Pancreas (tissue), 10 donors: Measurements from ENCODE around the gene MECR. TPM values are rescaled to one million over a fixed set of nuclear protein-coding genes. Genes with fewer than 3 reads are reported as not detected.

Experiments used
- ATAC-seq, 4 donors: fragments of 200-7000 bp; cut with Tn5 transposase; one replicate each; pipeline versions ENCODE4 v1.8.0 to v1.9.1; 2020; ENCODE audit warnings: mild to moderate bottlenecking in 4 of 4, moderate library complexity in 4 of 4
- DNase-seq, 6 donors: peaks; one replicate each; pipeline ENCODE4 v3.0.0-alpha.2; 2020
- FAIRE-seq: peaks from 2 replicates; lab custom pipeline; 2012; peaks lifted over from hg19 to GRCh38; lab: Jason Lieb, UNC
- H3K27ac ChIP-seq, 4 donors: fragments of 200-600 bp; sonication (generic); 1 replicate in 3 of 4; 2 replicates in 1 of 4; pipeline versions ENCODE4 v1.5.0 to v1.8.0; 2020
- H3K27me3 ChIP-seq, 4 donors: fragments of 200-600 bp; one replicate each; pipeline ENCODE4 v1.8.0; 2021
- H3K36me3 ChIP-seq, 3 donors: fragments of 200-600 bp; sonication (generic) in 1 of 3; one replicate each; pipeline versions ENCODE4 v1.5.0 to v1.8.0; 2020 to 2021
- H3K4me1 ChIP-seq, 3 donors: fragments of 200-600 bp; one replicate each; pipeline ENCODE4 v1.8.0; 2021
- H3K4me3 ChIP-seq, 4 donors: fragments of 200-600 bp; sonication (generic) in 2 of 4; one replicate each; pipeline versions ENCODE4 v1.5.0 to v1.8.0; 2020 to 2021
- H3K9me3 ChIP-seq, 4 donors: fragments of 200-600 bp; one replicate each; pipeline ENCODE4 v1.8.0; 2021
- WGBS, 2 donors: extraction: QIAGEN DNeasy Blood & Tissue Kit; methylation state at CpG; one replicate each; pipeline ENCODE4 v1.1.7; 2013; 5-methylcytosine and 5-hydroxymethylcytosine counted together
- intact Hi-C, 3 donors: fragments of 100-400 bp; cut with DNase I; formaldehyde crosslinking; loops; one replicate each; pipeline versions ENCODE4 v1.11.1 to v1.14.2; 2022
- polyA plus RNA-seq, 2 donors: library from polyadenylated mRNA; stranded (reverse); fragments of 200-250 nt; gene quantifications; one replicate each; pipeline ENCODE4 v1.2.3, GENCODE V29; 2013
- total RNA-seq, 6 donors: library from RNA; stranded (reverse); fragmentation: NEBNext Ultra II Directional in 4 of 6; extraction: Animal tissue kit (Norgen Biotek cat#: 25700) in 4 of 6; gene quantifications; one replicate each; pipeline versions ENCODE4 v1.2.1 to v1.2.4, GENCODE V29; 2021 to 2023
- TF ChIP-seq, protein P1 (sequence below), 4 donors: fragments of 200-600 bp; sonication (generic) in 3 of 4; IDR thresholded peaks; one replicate each; pipeline versions ENCODE4 v1.5.0 to v1.8.0; 2021; ENCODE audit warnings: antibody characterized with exemption in 4 of 4
- donor health status: healthy with polysubstance abuse.
- donor health status: DM: no; HTN: no; CAD: no; lungs with moderate emphysema.
- donor health status: DM: no; HTN: no; CAD: no.
- donor health status: control.
- donor health status: control.
- donor health status: Bipolar disorder and iron deficiency.
- donor health status: DM: yes; HTN: yes; CAD: no.
- donor health status: DM: no; HTN: no; CAD: no.
- donor health status: DM: no; HTN: no; CAD: no.
- donor health status: DM: yes; HTN: yes; CAD: no.

MECR gene
- total and polyA plus RNA-seq, 8 donors: 9.0 to 19.6 (median 10.5) TPM

DNA sequence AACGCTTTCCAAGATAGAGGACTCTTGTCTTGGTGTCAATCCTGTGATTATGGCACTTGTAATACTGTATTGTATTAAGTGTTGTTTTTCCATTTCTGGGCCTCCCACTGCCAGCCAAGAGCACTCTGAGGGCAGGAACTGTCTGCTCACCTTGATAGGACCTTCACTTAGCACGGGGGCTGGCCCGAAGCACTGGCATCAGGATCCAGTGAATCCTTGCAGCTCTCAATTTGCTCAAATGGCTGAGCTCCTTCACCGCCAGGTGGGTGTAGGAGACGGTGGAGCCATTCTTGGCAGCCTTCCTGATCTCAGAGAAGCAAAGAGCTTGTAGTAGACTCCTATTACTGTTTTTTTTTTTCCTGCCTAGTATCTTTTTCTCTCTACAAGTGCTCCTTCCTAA lies 17.7 kb downstream of the MECR start:
- H3K27ac ChIP-seq: no peak overlapping the region
- ATAC-seq (no peak), FAIRE-seq (no peak), DNase-seq (no peak)
- H3K9me3 ChIP-seq: no peaks in the 10 kb centered on the region
- no peaks in the 10 kb centered on the region for H3K4me1 ChIP-seq
- no peaks in the 10 kb centered on the region for H3K27me3 ChIP-seq
- no peak overlapping the region for H3K4me3 ChIP-seq
- intact Hi-C loops: no loop called here
- H3K36me3 ChIP-seq: peaks cover 0 to 25% (median 0%) of the 10 kb centered on the region in 3 donors
- WGBS, 2 donors: 94 to 97% methylated on average over 5 of the region's 5 CpGs
- TF ChIP-seq, protein P1, sequence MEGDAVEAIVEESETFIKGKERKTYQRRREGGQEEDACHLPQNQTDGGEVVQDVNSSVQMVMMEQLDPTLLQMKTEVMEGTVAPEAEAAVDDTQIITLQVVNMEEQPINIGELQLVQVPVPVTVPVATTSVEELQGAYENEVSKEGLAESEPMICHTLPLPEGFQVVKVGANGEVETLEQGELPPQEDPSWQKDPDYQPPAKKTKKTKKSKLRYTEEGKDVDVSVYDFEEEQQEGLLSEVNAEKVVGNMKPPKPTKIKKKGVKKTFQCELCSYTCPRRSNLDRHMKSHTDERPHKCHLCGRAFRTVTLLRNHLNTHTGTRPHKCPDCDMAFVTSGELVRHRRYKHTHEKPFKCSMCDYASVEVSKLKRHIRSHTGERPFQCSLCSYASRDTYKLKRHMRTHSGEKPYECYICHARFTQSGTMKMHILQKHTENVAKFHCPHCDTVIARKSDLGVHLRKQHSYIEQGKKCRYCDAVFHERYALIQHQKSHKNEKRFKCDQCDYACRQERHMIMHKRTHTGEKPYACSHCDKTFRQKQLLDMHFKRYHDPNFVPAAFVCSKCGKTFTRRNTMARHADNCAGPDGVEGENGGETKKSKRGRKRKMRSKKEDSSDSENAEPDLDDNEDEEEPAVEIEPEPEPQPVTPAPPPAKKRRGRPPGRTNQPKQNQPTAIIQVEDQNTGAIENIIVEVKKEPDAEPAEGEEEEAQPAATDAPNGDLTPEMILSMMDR (IDR thresholded peaks at IDR 0.05): no peak

DNA sequence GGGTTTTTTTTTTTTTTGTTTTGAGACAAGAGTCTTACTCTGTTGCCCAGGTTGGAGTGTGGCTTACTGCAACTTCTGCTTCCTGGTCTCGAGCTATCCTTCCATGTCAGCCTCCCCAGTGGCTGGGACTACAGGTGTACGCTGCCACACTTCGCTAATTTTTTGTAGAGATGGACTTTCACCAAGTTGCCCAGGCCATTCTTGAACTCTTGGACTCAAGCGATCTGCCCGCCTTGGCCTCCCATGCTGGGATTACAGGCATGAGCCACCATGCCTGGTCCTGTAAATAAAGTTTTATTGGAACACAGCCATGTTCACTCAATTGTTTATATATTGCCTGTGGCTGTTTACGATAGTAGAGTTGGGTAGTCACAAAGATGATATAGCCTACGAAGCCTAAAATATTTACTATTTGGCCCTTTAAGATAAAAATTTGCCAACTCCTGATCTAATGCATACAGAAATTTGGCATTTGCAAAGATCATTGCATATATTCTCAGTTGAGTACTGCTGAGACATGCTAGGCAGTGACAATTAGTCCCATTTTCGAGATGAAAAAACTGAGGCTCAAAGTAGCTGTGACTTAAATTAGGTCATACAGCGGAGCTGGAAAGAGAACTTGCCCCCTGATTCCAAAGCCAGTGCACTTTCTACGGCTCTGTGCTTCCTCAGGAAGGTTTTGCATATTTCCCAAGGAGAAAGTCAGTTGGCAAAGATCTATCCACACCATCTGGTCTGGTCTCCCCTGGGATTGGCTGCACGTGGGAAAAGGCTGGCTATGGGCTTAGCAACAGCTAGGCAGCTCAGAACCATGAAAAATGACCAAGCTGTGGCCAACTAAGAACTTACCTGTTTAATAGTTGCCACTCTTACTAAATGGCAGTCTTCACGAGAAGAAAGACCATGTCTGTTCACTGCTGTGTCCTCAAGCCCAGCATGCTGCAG lies 19.4 kb downstream of the MECR start:
- FAIRE-seq (no peak), DNase-seq (no peak), ATAC-seq (no peak)
- no peaks in the 10 kb centered on the region for H3K27me3 ChIP-seq
- peaks cover 0 to 25% (median 0%) of the 10 kb centered on the region in 3 donors for H3K36me3 ChIP-seq
- intact Hi-C loops: no loop called here
- no peak overlapping the region for H3K27ac ChIP-seq
- WGBS, 2 donors: 90 to 93% methylated on average over 12 of the region's 12 CpGs
- H3K4me1 ChIP-seq: no peaks in the 10 kb centered on the region
- no peaks in the 10 kb centered on the region for H3K9me3 ChIP-seq
- no peak overlapping the region for H3K4me3 ChIP-seq
- TF ChIP-seq, protein P1 (IDR thresholded peaks at IDR 0.05): no peak

DNA sequence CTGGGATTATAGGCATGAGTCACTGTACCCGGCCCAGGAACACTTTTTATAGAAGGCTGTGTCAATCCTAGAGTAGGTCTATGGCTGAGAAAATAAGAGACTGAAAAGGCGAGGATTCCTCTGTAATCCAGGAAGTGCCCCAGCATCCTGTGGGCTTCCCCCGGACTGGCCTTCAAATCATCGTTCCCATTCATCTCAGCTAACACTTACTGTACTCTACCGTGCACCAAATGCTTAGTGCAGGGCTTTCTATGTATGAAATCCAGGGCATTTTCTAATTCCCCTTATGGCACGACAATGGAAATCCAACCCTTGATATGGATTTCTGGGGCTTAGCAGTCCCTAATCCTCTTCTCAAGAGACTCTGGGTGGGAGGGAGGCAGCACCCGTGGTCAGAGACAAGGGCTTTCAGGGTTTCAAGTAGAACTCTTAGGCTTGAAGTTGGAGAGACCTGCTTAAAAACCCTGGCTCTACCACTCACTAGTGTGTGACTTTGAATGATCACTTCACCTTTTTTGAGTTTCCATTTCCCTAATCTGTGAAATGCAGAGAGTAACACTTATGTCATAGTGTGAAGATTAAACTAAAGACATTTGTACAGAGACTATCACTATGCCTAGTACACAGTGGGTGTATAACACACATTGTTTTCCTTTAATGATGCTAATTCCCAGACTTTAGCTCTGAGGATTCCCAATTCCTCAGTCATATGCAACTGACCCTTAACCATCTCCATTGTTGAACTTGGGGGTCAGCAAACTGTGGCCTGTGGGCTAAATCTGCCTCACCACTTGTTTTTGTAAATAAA lies 20.3 kb downstream of the MECR start:
- FAIRE-seq (no peak), ATAC-seq (no peak), DNase-seq (no peak)
- no peak overlapping the region for H3K4me3 ChIP-seq
- 91 to 93% methylated on average over 7 of the region's 7 CpGs for WGBS, 2 donors
- H3K36me3 ChIP-seq: peaks cover 0 to 20% (median 0%) of the 10 kb centered on the region in 3 donors
- no peaks in the 10 kb centered on the region for H3K27me3 ChIP-seq
- no peaks in the 10 kb centered on the region for H3K9me3 ChIP-seq
- TF ChIP-seq, protein P1 (IDR thresholded peaks at IDR 0.05): no peak
- intact Hi-C loops: no loop called here
- no peak overlapping the region for H3K27ac ChIP-seq
- no peaks in the 10 kb centered on the region for H3K4me1 ChIP-seq

DNA sequence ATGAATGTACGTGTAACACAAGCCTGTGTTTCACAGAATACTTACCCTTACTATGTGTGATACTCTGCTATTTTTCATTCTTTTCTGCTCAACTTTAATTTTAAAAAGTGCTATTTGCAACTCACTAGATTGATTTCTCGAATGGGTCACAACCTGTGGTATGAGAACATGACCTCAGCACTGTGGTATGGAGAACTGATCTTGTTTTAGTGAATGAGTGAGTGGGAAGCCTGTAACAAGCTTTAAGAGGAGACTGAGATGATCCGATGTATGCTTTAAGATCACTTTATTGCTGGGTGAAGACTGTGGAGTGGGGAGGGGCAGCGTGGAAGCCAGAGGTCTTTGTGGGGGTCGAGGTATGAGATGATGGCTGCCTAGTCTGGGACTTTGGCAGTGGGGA lies 21.6 kb downstream of the MECR start:
- Histone ChIP-seq H3K4me1 (no peaks in the 10 kb centered on the region), H3K27ac (no peak overlapping the region), H3K36me3 (peaks cover 0 to 16% (median 0%) of the 10 kb centered on the region in 3 donors), H3K9me3 (no peaks in the 10 kb centered on the region), H3K27me3 (no peaks in the 10 kb centered on the region), H3K4me3 (no peak overlapping the region)
- WGBS, 2 donors: 71 to 73% methylated on average over 5 of the region's 5 CpGs
- TF ChIP-seq, protein P1 (IDR thresholded peaks at IDR 0.05): no peak
- FAIRE-seq (no peak), ATAC-seq (peak in 1 of 4 donors; percentile 56), DNase-seq (no peak)
- intact Hi-C loops: loop anchor here in 1 of 3 donors (10.0 kb wide), 1 partner anchor 424 kb away; no protein-coding TSS in a partner anchor
